Iris pigment epithelial cell (primary cell): ENCODE results near the gene KCNQ1.
A peak's percentile ranks its signal among the peaks of the same experiment; 100 is the strongest.

Experiments
- DNase-seq: peaks from one replicate; pipeline ENCODE4 v3.0.0-alpha.2; 2011; ENCODE audit warnings: low read depth

The KCNQ1 gene

DNA sequence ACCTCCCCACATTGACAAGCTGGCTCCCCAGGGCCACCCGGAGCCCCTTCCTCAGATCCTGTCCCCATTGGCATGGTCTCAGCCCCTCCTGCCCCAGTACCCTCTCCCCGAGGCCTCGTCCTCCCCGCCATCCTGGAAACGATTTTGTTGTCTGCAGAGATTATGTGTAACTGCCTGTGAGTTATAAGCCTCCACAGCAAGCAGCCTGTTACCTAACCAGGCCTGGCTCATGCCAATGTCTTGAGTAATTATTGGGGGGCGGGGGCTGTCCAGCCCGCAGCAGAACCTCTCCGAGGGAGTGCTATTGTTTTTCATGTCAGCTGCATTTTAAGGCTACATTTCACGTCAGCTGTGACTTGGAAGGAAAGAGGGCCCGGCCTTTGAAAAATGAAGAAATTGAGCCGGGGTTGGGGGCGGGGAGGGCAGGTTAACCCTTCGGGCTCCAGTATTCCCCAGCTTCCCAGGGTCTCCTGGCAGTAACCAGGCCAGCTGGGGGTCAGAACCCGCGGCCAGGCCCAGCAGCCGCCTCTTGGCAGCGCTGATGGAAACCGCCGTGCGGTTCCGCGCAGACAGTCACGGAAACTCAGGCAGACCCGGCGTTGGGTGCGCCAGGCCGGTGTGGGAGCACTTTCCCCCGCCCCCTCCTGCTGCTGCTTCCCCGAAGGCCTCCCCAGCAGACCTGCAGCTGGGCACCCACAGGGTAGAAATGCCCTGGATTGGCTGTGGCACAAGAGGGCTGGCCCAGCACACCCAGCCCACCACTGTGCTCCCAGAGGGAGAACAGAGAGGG, 381.3 kb downstream of the KCNQ1 start:
- DNase-seq: peak; percentile 98

DNA sequence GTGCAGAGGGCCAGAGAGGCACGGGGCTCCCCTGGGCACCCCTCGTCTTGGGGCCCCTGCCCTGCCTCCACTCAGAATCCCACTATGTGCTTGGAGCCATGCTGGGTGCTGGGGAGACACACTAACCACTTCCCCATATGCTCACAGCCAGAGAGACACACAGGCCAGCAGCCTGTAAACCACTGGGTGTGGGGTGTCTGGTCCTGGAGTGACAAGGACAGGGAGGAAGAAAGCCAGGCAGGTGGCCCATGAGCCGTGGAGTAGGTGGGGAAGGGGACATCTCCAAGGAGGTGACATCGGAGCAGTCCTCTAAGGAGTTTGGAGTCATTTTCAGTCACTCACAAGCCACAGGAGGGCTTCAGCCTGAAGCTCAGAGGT, 381.9 kb downstream of the KCNQ1 start:
- DNase-seq: no peak

DNA sequence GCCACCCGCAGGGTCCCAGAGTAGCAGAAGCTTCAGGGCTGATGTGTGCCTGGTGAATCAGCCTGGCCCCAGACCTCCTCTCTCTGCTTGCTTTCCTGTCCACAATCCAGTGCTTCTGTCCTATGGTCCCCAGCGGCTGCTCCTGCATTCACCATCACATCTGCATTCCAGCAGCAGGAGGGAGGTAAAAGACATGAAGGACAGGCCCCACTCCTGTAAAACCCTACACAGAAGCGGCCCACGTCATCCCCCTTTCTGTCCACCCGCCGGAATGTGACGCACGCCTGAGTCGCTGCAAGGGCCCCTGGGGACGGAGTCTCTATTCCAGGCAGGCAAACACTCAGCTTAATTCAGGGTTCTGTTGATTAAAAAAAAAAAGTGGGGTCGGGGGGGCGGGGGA, 382.4 kb downstream of the KCNQ1 start:
- DNase-seq: no peak

DNA sequence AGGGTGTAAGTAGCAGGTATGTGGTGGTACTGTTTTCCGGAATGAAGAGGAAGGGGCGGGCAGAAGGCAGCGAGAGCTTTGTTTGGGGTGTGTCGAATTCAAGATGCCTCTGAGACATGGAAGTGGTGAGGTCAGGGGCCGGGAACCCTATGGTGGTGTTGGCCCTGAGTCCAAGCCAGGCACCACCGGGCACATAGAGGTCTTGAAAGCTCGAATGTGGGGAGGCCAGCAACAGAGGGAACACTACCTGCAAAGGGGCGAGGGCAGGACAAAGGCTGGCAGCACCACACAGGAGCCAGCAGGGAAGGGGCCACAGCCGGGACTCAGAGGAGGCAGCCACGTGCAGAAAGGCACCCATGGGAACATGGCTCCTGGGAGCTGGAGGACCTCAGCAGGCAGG, 383.0 kb downstream of the KCNQ1 start:
- DNase-seq: no peak

DNA sequence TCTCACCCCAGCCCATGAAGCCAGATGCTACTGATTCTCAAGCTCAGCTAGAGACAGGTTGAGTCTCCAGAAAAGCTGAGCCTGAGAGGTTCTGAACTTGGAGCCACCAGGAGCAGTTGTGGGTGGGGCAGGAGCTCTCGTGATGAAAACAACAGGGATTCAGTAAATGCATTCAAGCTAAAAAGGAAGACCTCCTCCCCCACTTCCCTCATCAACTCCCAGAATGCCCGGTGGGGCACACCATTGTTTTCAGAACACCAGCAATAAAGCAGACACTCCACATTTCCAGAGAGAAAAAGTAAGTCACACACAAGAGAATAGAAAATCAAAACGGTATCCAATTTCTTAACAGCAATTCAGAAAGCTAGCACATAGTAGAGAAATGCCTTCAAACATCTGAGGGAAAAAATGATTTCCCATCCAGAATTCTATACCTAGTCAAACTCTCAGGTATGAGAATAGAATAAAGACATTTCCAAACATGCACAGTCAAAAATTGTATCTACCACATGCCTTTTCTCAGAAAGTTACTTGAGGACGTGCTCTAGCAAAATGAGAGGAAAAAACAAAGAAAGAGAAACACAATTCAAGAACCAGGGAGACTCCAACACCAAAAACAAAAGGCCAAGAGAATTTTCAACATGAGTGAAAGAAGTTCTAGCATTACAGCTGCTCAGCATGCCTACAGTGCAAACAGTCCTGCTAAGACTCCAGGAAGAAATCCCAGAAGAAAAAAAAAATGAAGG, 383.9 kb downstream of the KCNQ1 start:
- DNase-seq: no peak

DNA sequence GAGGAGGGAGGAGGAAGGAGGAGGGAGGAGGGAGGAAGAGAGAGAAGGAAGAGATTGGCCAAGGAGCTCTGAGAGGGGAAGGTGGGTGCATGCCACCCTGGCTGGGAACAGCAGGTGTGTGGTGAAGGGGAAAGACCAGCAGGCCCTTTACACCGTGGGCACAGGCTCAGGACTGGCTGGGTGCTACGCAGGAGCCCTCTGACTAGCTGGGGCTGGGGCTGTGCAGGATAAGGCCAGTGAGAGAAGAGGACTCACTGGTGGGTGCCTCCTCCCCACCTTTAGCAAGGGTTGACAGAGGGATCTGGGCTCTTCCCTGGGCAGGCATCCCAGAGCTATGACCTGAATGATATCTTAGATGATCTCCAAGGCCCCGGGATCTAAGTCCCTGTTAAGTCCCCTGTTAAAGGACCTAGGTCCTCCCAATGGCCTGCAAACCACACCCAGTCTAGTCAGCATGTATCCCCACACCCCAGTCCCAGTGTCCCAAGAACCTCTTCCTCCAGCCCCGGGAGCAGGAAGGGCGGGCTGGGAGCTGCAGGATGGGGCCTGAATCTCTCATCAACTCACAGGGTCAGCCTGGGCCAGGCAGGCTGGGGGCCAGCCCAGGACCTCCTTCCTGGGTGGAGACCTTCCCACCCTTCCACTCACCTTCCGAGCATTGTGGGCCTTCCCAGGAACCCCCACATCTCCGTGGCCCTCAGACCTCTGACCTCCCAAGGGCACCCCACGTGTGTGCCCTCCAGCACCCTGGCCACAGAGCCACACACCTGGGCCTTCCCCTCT, 385.4 kb downstream of the KCNQ1 start:
- DNase-seq: no peak

DNA sequence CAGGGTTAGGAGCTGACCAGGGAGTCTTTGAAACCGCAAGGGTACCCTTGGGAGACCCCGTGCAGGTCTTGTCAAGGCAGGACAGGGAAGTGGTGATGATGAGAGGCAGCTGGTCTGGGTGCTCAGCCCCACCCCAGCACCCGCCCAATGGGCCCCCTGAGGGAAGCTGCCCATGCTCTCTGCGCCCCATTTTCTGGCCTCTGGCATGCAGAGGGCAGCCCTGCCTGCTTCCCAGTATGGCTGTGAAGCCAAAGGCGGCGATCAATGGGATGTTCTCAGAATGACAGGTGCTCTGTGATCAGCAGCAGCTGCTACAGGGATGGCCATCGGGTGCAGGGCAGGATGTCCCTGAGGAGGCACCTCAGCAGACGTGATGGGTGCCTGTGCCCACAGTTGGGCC, 386.1 kb downstream of the KCNQ1 start:
- DNase-seq: no peak

DNA sequence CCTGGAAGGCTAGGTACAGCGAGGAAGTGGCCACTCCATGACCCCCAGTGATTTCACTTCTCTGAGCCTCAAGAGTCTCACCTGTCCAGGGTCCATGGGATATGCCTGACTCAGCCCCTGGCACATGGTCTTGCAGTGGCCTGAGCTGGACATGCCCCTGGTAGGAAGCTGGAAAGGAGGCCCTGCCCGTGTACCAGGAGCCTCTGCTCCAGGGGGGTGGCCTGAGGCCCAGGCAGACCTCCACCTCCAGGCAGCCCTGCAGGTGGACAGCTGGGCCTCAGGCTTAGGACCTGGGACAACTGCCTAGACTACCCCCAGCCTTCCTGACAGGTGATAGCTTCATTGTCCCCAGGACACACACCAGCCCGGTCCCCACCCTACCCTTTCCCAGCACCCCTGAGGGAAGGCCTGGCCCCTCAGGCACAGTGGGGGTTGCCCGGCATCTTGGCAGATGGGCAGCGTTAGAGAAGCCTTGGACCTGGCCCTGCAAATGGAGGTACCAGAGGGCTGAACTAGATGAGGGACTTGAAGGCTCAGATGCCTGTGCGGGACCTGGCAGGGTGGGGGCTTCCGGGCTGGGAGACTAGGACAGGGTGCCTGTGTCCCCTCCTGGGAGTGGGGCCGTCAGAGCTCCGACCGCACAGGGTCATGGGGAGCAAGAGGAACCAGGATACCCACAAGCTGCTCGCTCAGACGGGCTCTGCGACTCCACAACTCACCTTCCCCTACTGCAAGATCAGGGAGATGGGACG, 387.1 kb downstream of the KCNQ1 start:
- no peak for DNase-seq

DNA sequence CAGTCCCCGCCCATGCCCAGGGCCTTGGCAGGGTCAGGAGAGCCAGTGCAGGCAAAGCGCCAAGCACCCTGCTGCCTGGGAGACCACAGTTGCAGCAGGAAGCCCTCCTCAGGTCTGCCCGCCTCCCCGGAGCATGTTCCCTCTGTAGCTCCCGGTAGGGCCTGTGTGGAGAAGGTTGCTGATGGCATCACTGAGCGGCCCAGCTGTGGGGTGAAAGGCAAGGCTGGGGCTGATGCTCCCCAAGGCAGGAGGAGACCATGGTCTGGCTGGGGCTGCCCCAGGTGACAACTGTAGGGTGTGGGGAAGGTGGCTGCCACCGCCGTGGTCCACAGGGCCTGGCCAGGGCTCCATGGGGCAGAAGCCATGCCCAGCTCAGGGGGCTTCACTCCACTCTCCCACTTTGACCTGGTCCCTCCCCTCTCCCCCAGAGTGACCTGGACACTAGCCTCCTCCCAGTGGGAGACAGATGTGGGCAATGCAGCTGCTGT, 387.8 kb downstream of the KCNQ1 start:
- no peak for DNase-seq

DNA sequence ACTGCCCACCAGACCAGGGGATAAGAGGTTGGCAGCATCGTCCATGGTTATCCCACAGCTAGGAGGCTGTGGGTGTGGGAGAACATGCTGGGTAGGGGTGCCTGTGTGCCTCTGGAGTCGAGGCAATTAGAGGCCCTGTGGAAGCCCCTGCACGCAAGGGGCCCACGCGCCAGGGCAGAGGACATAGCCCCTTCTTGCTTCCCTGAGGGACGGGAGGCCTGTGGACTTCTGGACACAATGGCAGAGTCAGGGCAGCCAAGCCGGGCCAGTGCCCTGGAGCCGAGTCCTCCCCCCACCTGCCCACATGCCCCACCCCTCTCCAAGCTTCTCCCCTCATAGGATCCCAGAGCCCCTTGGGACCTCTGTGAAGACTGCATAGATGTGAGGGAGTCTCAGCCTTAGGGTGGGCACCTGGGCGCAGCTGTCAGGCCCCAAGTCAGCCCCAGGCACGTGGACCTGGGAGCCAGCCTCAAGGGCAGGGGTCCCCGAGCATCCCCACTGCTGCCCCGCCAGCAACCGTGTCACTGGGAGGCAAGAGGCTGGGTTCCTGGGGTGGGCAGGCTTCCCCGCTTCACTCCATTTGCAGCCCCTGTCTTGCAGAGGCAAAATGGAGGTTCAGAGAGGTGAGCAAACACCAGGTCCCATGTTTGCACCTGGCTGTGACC, 388.4 kb downstream of the KCNQ1 start:
- no peak for DNase-seq

DNA sequence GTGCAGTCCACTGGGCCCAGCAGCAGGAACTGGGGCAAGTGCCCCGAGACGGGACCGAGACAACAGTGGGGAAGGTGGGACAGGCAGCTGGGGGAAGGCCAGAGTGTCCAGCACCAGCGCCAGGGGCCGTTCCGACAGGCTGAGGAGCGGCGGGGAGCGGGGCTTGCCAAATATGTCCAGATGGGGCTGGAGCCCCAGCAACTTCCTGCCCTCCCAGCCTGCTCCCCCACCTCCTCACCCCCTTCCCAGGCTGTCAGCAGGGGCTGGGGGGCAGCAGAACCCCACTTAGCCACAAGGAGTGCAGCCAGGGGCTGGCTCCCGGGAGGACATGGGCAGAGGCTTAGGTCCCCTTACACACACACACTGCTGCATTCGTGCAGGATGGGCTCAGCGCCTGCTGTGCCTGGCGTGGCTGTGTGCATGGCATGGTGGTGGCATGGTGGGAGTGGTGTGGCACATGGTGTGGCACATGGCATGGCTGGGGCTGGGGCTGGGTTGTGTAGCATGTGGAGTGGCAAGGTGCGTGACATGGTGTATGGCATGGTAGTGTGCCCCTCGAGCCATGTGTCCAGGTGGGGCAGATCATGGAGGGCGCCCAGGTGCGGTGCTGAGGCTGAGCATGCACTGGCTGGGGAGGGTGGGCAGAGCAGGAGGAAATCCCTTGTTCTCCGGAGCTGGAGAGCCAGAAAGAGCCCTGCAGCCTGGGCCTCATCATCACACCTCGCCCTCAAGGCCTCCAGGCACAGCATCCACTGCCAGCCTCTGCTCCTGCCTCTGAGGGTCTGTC, 389.1 kb downstream of the KCNQ1 start:
- DNase-seq: no peak

DNA sequence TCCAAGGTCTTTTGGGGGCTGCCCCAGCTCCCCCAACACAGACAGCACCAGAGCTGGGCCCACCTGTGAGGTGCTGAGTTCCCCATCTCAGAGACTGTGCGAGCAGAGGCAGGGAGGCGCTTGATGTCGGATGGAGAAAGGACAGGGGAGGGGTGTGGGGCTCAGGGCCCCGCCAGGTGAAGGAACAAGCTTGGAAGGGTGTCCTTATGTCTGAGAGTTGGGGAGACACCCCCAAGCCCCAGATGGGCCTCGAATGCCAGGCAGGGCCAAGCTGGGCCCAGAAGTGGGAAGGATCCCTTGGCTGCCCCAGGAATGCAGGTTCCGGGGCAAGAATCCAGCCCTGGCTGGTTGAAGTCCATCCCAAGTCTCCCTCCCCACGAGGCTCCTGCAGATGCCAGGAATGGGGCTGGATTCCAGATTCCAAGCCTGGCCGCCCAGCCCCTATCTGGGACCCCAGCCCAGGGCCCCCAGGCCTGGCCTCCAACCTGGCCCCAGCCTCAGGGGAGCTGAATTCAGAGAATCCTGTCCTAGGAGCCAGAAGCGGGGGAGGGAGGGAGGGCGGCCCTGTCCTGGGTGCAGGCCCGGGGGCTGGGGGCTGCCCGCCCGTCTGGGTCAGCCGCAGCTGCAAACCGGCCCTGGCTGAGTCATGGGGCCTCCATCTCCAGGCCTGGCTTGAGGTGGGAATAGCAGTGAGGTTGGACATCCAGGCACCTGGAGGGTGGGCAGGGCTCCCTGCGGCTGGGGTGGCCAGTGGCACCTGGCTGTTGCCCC, 389.9 kb downstream of the KCNQ1 start:
- DNase-seq: no peak

DNA sequence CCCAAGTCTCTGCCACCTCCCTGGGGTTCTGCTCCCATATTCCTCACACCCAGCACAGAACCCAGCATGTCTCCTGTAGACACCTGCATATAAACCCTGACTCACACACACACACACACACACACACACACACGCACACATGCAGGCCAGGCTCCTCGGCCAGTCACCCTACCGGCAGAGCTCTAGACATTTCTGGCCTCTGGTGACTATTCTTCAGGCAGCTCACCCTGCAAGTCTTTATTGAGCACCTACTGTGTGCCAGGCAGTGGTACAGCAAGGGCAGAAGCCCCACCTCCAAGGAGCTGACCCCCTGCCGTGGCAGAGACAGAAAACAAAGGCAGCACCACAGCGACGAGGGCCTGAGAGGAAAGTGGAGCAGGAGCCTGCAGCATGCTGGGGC, 390.5 kb downstream of the KCNQ1 start:
- DNase-seq: no peak

DNA sequence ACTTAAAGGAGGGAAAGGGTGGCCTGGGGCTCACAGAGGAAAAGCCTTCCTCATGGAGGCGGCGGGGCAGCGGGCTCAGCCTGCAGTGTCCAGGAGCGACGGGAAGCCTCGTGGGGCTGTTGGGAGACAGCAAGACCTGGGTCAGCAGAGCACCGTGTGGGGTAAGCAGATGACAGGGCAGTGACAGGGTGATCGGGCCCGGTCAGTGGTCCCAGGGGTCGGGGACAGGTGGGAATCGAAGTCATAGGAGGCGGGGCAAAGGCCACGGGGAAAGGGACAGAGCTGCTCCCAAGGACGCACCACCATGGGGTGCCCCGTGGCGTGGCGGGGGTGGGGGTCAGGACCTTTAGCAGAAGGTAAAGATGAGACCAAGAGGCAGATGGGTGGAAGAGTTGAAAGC, 390.9 kb downstream of the KCNQ1 start:
- no peak for DNase-seq

DNA sequence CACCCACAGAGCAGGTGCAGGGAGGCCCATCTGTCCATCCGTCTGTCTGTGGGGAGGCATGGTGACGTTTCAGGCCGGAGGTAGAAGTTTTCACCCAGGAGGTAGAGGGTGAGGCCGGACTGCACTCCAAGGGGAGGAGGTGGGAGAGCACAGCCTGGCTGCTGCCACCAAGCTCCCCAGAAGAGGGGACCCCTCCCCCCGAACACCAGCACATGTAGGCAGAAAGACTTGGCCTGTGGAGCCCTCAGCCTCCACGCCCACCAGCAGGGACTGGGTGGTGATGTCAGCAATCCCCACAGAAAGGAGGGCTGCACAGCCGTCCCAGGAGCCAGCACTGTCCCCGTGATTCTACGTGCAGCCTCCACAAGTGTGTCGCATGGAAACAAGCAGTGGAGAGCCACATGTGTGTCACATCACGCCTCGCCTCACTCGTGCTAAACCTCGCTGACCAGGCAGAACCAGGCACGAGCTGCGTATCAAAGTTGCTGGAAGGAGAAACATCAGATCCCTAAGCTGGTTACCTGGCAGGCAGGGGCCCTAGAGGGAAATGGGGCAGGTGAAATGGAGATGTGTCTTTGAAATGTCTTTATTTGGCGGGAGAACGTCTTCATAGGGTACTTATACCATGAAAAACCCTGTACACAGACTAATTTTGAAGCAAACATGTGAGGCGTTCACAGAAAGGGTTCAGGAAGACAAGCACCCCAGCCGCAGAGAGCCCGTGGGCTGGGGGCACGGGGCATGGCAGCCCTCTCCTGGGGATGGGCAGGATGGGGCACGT, 391.7 kb downstream of the KCNQ1 start:
- no peak for DNase-seq

DNA sequence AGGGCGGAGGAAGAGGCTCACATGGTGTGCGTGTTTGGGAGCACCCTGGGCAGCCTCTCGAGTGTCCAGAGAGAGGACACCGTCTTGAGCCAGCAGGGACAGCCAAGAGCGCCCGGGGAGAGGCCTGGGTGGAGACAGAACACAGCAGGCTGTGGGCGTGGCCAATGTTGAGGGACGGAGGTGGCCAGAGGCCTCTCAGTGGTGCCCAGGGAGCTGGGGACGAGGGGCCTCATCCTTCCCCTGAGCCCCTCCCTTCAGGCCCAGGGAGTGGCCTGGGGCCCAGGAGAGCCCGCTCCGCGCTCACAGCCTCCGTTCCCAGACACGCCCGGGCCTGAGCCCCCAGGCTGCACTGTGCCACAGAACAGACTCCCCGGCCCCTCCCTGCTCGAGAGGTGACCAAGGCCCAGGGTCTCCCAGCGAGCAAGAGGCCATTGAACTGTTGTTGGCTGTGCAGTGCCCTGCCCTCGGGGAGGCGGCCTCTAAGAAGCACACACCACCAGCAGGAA, 392.3 kb downstream of the KCNQ1 start:
- peak; percentile 33 for DNase-seq

DNA sequence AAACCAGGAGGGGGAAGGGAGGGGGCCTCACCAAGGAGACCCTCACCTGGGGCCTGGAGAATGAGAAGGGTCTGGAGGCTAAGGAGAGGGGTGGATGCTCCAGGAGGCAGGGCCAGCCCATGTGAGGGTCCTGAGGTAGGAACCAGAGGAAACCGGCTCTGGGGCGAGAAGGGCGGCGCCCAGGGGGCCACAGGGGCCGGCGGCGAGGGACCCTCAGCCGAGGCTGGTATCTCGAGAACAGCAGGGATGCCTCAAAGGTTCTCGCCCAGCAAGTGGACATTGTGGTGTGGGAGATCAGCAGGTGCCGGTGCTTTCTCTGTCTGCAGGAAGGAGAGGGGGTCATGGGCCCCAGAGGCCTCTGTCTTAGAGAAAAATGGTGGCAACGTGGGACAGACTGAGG, 392.8 kb downstream of the KCNQ1 start:
- DNase-seq: no peak

DNA sequence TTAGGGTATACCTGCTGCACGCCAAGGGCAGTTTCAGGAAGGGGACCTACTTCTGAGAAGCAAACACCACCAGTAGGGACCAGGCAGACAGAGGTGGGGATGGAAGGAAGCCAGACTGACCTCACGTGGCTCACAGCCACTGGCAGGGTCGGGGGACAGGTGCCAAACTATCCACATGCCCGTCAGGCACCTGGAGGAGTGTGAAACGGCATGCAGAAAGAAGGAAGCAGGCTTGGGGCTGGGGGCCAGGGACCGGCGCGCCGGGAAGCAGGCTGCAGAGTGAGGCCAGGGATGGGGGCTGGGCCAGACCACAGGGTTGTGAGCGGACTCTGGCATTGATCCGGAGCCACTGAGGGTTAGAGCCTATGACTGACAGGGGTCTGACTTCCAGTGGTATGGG, 393.3 kb downstream of the KCNQ1 start:
- no peak for DNase-seq
